Gastrocnemius medialis (tissue), 4 donors: ENCODE data around the gene DDX18.

Experiments used
- POLR2A ChIP-seq, 2 donors: fragments of 450-650 bp; IDR thresholded peaks; one replicate each; pipeline ENCODE4 v1.6.1; 2017; ENCODE audit warnings: antibody characterized with exemption in 2 of 2, mild to moderate bottlenecking in 2 of 2, moderate library complexity in 2 of 2
- TF ChIP-seq, protein P1 (sequence below), 5 experiments: fragments of 450-650 bp in 3 of 5; fragments of 200-600 bp in 2 of 5; sonication (generic) in 2 of 5; IDR thresholded peaks in 4 of 5; conservative IDR thresholded peaks in 1 of 5; 1 replicate in 4 of 5; 2 replicates in 1 of 5; pipeline ENCODE4 v1.5.1; 2016 to 2019; ENCODE audit warnings: antibody characterized with exemption in 5 of 5, mild to moderate bottlenecking in 3 of 5, moderate library complexity in 3 of 5

DNA sequence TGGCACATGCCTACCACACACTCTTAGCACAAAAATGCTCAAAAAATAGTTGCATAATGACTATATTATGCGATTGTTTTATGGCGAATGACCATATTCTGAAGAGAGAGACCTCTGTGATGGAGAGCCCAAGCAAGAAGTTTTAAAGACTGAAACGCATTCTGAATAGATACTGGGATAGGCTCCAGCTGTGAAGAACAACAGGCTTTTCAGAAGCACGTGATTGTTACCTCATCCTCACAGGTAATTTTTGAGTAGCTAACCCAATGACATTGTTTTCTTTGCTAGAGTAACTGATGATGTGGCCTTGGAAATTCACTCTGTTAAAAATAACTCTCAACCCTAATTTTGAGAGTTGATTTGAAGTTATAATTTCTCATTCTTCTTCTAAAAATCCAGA, 2.0 kb upstream of the DDX18 start:
- no peak for TF ChIP-seq POLR2A (IDR thresholded peaks at IDR 0.05)
- TF ChIP-seq, protein P1, sequence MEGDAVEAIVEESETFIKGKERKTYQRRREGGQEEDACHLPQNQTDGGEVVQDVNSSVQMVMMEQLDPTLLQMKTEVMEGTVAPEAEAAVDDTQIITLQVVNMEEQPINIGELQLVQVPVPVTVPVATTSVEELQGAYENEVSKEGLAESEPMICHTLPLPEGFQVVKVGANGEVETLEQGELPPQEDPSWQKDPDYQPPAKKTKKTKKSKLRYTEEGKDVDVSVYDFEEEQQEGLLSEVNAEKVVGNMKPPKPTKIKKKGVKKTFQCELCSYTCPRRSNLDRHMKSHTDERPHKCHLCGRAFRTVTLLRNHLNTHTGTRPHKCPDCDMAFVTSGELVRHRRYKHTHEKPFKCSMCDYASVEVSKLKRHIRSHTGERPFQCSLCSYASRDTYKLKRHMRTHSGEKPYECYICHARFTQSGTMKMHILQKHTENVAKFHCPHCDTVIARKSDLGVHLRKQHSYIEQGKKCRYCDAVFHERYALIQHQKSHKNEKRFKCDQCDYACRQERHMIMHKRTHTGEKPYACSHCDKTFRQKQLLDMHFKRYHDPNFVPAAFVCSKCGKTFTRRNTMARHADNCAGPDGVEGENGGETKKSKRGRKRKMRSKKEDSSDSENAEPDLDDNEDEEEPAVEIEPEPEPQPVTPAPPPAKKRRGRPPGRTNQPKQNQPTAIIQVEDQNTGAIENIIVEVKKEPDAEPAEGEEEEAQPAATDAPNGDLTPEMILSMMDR (IDR thresholded peaks at IDR 0.05 in 4 of 5, conservative IDR thresholded peaks at IDR 0.05 in 1 of 5) = no peak
